GM12801 (cell line): ENCODE measurements around the gene ATP13A3.

ENCODE experiments used
- TF ChIP-seq, protein P1 (sequence below): IDR thresholded peaks from one replicate; pipeline ENCODE4 v1.5.1; 2011; ENCODE audit warnings: control low read depth; ENCODE audit not compliant: insufficient read length; ENCODE audit errors: extremely low read depth

ATP13A3 gene

DNA sequence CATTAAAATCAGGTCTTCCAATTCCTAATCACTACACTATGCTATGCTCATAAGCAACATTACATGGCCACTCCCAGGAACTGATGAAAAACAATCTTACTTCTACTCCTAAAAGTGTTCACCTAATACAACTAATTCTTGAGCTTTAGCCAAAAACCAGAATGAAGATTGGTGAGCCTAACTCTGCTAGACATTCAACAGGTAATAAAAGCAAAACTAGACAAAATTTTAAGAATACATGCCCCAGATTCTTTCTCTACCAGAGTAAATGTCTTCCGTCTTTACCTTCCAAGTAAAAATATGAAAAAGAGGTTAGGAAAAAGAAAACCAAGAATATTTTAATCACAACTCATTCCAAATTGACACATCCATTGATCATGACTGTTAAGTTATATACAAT is 31.3 kb downstream of the ATP13A3 start:
- TF ChIP-seq, protein P1, sequence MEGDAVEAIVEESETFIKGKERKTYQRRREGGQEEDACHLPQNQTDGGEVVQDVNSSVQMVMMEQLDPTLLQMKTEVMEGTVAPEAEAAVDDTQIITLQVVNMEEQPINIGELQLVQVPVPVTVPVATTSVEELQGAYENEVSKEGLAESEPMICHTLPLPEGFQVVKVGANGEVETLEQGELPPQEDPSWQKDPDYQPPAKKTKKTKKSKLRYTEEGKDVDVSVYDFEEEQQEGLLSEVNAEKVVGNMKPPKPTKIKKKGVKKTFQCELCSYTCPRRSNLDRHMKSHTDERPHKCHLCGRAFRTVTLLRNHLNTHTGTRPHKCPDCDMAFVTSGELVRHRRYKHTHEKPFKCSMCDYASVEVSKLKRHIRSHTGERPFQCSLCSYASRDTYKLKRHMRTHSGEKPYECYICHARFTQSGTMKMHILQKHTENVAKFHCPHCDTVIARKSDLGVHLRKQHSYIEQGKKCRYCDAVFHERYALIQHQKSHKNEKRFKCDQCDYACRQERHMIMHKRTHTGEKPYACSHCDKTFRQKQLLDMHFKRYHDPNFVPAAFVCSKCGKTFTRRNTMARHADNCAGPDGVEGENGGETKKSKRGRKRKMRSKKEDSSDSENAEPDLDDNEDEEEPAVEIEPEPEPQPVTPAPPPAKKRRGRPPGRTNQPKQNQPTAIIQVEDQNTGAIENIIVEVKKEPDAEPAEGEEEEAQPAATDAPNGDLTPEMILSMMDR = no peak

DNA sequence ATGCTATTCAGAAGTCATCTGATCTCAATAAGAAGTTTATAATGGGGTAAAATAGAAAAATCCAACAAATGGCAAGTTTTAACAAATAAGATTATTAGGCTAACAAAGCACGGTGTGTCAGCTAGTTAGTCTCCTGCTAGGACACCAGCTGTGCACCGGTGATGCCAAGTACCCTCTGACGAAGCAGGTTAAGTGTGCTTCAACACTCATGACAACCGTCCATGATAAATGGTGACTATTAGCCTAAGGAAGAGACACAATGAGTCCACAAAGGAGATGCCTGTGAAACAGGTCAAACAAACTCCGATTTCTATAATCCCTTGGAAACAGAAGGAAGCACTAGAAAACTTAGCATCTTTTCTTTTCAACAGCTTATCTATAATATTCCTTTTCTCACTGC is 36.5 kb downstream of the ATP13A3 start:
- TF ChIP-seq, protein P1 = no peak

DNA sequence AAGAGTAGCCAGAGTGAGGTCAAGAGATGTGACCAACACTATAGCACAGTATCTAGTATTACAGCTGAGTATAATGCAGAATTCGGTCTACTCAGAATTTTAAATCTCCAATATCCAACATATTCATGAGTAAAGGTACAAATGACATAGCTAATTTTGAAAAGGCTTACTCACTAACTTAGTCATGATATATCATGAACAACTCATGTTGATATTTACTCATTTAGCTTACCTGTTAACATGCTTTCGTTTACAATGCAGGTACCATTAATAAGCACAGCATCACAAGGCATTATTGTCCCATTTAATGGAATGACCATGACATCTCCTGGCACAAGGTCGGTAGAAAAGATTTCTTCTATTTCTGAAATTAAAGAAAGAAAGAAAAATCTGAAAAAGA is 36.9 kb downstream of the ATP13A3 start:
- TF ChIP-seq, protein P1 = no peak

DNA sequence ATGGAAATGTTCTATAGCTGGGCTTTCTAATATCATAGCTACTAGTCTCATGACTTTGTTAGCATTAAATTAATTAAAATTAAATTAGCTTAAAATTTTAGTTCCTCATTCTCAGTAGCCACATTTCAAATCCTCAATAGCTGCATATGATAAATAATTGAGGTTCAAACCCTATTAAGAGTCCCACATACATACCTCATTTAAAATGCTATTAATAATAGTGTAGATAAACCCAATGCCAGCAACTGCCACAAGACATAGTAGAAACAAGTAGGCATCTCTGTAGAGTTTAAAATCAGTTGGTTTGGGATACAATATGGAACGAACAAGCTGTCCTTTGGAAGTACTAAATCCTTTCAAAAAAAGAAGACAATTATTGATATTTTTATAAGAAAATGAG is 39.1 kb downstream of the ATP13A3 start:
- TF ChIP-seq, protein P1 = no peak

DNA sequence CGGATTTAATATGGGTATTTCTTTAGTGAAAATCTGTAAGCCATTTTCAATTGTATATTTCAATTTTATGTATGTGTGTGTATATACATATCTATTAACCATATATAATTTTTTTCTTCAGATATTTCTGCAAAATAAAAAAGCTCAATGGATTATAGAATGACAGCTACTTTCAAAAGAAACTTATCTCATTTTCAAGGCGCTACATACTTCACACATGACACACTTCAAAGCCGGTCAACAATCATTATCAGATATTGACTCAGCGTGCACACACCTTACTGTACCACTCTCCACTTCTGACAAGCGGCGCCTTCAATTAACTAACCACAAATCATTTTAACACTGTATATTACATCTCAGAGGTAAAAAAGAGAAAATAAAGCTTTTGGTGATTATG is 39.6 kb downstream of the ATP13A3 start:
- TF ChIP-seq, protein P1 = no peak

DNA sequence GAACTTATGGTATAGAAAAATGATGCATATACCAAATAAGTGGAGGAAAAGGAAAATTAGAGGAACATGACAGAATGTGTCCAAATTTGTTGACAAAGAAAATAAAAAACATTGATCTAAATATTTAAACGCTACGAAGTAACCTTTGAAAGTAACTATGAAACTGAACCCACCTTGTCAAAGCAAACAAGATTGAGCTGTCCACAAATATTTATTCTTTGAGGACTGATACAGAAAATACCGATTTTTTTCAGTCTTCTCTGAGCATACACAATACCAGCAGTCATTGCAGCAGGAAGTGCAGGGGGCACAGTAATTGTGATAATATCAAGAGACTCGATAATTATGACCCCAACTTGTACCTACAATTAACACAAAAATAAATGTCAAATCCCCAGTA is 40.0 kb downstream of the ATP13A3 start:
- TF ChIP-seq, protein P1 = no peak

DNA sequence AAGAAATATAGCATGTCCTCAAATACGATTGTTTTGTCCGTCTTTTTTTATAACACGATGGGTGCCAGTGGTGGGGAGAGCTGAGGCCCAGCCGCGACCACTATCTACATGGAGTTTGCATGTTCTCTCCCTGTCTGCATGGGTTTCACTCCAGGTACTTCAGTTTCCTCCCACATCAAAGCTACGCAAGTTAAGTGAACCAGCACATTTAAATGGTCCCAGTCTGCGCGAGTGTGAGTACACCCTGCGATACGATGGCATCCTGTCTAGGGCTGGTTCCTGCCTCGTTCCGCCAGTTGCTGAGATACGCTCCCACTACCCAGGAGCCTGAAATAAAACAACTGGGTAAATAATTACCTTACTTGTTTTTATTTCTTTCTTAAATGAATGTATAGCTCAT is 40.6 kb downstream of the ATP13A3 start:
- TF ChIP-seq, protein P1 = no peak

DNA sequence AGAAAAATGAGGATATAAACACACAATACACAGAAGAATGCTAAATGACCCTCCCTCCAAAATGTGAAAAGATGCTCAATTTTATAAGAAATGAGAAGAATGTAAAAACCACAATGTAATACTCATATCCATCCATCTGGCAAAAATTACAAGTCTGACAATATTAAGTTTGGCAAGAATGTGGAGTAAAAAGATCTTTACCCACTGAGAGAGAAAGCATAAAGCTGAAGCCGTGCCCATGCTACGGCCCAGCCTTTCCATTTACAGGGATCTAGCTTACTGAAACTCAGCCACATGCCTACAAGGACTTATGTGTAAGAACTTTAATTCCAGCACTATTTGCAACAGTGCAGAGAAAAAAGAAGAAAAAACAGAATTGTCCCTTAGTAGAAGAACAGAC is 42.9 kb downstream of the ATP13A3 start:
- TF ChIP-seq, protein P1 = no peak
